GM12878 (cell line): ENCODE results near the gene VCAN. TPM values are rescaled to one million over a fixed set of nuclear protein-coding genes. Genes with fewer than 3 reads are reported as not detected.
A peak's percentile ranks its signal among the peaks of the same experiment; 100 is the strongest.

Experiments used
- ATAC-seq: fragments of 200-7000 bp; cut with Tn5 transposase; 3 replicates; pipeline ENCODE4 v1.9.1; 2020; ENCODE audit warnings: mild to moderate bottlenecking, moderate library complexity
- BruUV-seq: library from RNA; stranded (reverse); fragments of 400-500 nt; replicated peaks from 2 replicates; lab custom pipeline; 2021; lab: Mats Ljungman, UMichigan
- CTCF ChIA-PET: fragments of 300-600 bp; sonication (Branson Sonifier 250); formaldehyde crosslinking; extraction: SDS; loops from one replicate; lab custom pipeline; 2021; ENCODE audit warnings: inconsistent platforms; lab: Yijun Ruan, JAX
- POLR2A ChIA-PET: fragments of 350-600 bp; formaldehyde crosslinking; extraction: SDS; loops from one replicate; lab custom pipeline; 2021; ENCODE audit warnings: inconsistent platforms; lab: Charles Lee
- RAD21 ChIA-PET: fragments of 300-600 bp; sonication (Branson Sonifier 250); formaldehyde crosslinking; loops from one replicate; lab custom pipeline; 2023; ENCODE audit warnings: antibody characterized with exemption; ENCODE audit not compliant: unreplicated experiment; lab: Charles Lee
- SMC1A ChIA-PET: fragments of 300-600 bp; sonication (Branson Sonifier 250); formaldehyde crosslinking; loops from one replicate; lab custom pipeline; 2023; ENCODE audit not compliant: unreplicated experiment, uncharacterized antibody; lab: Charles Lee
- DNase-seq: peaks from one replicate; pipeline ENCODE4 v3.0.0-alpha.2; 2011; ENCODE audit warnings: low read depth, low spot score
- FAIRE-seq: peaks from 3 replicates; lab custom pipeline; 2011; peaks lifted over from hg19 to GRCh38; lab: Jason Lieb, UNC
- H2AFZ ChIP-seq: 2 replicates; pipeline ENCODE4 v1.6.0; 2011; ENCODE audit warnings: low read depth, low read length, control low read depth; ENCODE audit not compliant: control insufficient read depth
- H3K27ac ChIP-seq: 2 replicates; pipeline ENCODE4 v1.5.1; 2011; ENCODE audit warnings: control low read depth; ENCODE audit not compliant: control insufficient read depth, insufficient read depth
- H3K27me3 ChIP-seq, 2 experiments: replicated peaks in 1 of 2; 2 replicates each; pipeline versions ENCODE4 v1.6.0 to v1.6.1; 2011; ENCODE audit warnings: low read length in 1 of 2; ENCODE audit not compliant: control insufficient read depth in 2 of 2, insufficient read depth in 2 of 2
- H3K36me3 ChIP-seq, 2 experiments: 2 replicates each; pipeline ENCODE4 v1.5.1; 2011; ENCODE audit warnings: low read length in 1 of 2; ENCODE audit not compliant: control insufficient read depth in 2 of 2, insufficient read depth in 2 of 2
- H3K4me1 ChIP-seq: 2 replicates; pipeline ENCODE4 v1.6.1; 2011; ENCODE audit warnings: mild to moderate bottlenecking, low read length, moderate library complexity, mixed read lengths; ENCODE audit not compliant: control insufficient read depth, insufficient read depth
- H3K4me2 ChIP-seq: 2 replicates; pipeline ENCODE4 v1.6.0; 2011; ENCODE audit warnings: control low read depth; ENCODE audit not compliant: control insufficient read depth, insufficient read depth
- H3K4me3 ChIP-seq: fragments of 200-600 bp; sonication (generic); 2 replicates; pipeline ENCODE4 v1.5.1; 2016
- H3K79me2 ChIP-seq: 2 replicates; pipeline ENCODE4 v1.6.0; 2011; ENCODE audit warnings: low read length; ENCODE audit not compliant: control insufficient read depth, insufficient read depth
- H3K9ac ChIP-seq: 2 replicates; pipeline ENCODE4 v1.8.0; 2011; ENCODE audit warnings: low read length, control low read depth, mixed read lengths; ENCODE audit not compliant: control insufficient read depth, insufficient read depth
- H3K9me3 ChIP-seq: replicated peaks from 3 replicates; pipeline ENCODE4 v1.5.1; 2011; ENCODE audit warnings: mild to moderate bottlenecking, low read length; ENCODE audit not compliant: control insufficient read depth, insufficient read depth
- H4K20me1 ChIP-seq: 2 replicates; pipeline ENCODE4 v1.6.0; 2011; ENCODE audit not compliant: control insufficient read depth, insufficient read depth
- ATF7 ChIP-seq: fragments of 450-650 bp; IDR thresholded peaks from 2 replicates; pipeline ENCODE4 v1.6.1; 2016; ENCODE audit warnings: low read depth, mild to moderate bottlenecking
- FOXK2 ChIP-seq: fragments of 450-650 bp; IDR thresholded peaks from 2 replicates; pipeline ENCODE4 v1.6.1; 2017; ENCODE audit warnings: mild to moderate bottlenecking, moderate library complexity
- SPI1 ChIP-seq: IDR thresholded peaks from 2 replicates; pipeline ENCODE4 v1.6.1; 2011; ENCODE audit warnings: low read depth, mild to moderate bottlenecking, low read length, moderate library complexity, borderline replicate concordance; ENCODE audit not compliant: insufficient read depth
- ZBED1 ChIP-seq: IDR thresholded peaks from 2 replicates; pipeline ENCODE4 v1.6.1; 2016; ENCODE audit warnings: borderline replicate concordance
- WGBS: methylation state at CpG from one replicate; pipeline ENCODE4 v1.1.6; 2016; ENCODE audit warnings: low lambda C conversion rate; ENCODE audit not compliant: insufficient replicate concordance, insufficient coverage; ENCODE audit errors: missing lambda C conversion rate; 5-methylcytosine and 5-hydroxymethylcytosine counted together
- in situ Hi-C: fragments of 300-500 bp; cut with MboI; formaldehyde crosslinking; loops from 9 replicates; pipeline ENCODE4 v1.14.3; 2018; ENCODE audit warnings: mixed read lengths
- intact Hi-C: fragments of 100-400 bp; cut with micrococcal nuclease; formaldehyde crosslinking; loops from one replicate; pipeline ENCODE4 v1.14.2; 2022; ENCODE audit not compliant: unreplicated experiment
- polyA plus RNA-seq, 11 experiments: library from polyadenylated mRNA; depleted of rRNA in 4 of 11; unstranded in 6 of 11; stranded (reverse) in 5 of 11; fragments of >200 nt; fragmentation: Nextera tagmentation in 4 of 11; fragmentation: Illumina TruSeq in 1 of 11; extraction: Ambion mirVana in 4 of 11; extraction: Trizol in 1 of 11; gene quantifications; 1 replicate in 1 of 11; 2 replicates in 10 of 11; pipeline versions ENCODE4 v1.2.1 to v1.2.3, GENCODE V29; 2011 to 2016; ENCODE audit warnings: inconsistent platforms in 2 of 11, missing spikeins in 2 of 11, low read depth in 1 of 11
- total RNA-seq, 4 experiments: library from RNA; depleted of rRNA in 3 of 4; stranded (reverse); fragments of >200 nt in 3 of 4; fragmentation: Illumina TruSeq in 1 of 4; extraction: Trizol in 1 of 4; gene quantifications; 2 replicates each; pipeline versions ENCODE4 v1.2.1 to v1.2.3, GENCODE V29; 2013 to 2021
- TF ChIP-seq, protein P1 (sequence below): fragments of 450-650 bp; IDR thresholded peaks from 2 replicates; pipeline ENCODE4 v1.6.1; 2017; ENCODE audit warnings: antibody characterized with exemption, mild to moderate bottlenecking, moderate library complexity

VCAN gene
- total and polyA plus RNA-seq, 10 of the 15 experiments (the other 5 are each of a cell fraction or from before 2014, with no cell fraction given) = 1.2 to 15.2 (median 4.5) TPM

DNA sequence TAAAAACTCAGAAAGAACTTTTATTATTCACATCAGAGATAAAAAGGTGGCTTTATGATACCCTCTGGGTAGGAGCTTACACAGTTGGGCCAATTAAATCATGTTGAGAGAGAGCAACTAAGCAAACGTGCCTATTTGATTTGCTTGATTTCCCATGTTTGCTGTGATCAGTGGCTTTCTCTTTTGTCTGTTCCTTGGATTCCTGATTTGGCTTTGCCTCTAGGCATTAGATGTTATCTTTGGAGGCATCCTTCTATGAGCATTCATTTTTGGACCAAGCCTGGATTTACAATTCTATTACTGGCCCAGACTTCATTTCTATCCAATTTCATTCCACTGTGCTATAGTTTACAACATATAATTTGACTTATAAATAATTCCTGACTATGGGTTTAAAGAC is 35.9 kb downstream of the VCAN start (continued):
- TF ChIP-seq, protein P1, sequence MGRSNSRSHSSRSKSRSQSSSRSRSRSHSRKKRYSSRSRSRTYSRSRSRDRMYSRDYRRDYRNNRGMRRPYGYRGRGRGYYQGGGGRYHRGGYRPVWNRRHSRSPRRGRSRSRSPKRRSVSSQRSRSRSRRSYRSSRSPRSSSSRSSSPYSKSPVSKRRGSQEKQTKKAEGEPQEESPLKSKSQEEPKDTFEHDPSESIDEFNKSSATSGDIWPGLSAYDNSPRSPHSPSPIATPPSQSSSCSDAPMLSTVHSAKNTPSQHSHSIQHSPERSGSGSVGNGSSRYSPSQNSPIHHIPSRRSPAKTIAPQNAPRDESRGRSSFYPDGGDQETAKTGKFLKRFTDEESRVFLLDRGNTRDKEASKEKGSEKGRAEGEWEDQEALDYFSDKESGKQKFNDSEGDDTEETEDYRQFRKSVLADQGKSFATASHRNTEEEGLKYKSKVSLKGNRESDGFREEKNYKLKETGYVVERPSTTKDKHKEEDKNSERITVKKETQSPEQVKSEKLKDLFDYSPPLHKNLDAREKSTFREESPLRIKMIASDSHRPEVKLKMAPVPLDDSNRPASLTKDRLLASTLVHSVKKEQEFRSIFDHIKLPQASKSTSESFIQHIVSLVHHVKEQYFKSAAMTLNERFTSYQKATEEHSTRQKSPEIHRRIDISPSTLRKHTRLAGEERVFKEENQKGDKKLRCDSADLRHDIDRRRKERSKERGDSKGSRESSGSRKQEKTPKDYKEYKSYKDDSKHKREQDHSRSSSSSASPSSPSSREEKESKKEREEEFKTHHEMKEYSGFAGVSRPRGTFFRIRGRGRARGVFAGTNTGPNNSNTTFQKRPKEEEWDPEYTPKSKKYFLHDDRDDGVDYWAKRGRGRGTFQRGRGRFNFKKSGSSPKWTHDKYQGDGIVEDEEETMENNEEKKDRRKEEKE = no peak
- TF ChIP-seq ZBED1 = no peak

DNA sequence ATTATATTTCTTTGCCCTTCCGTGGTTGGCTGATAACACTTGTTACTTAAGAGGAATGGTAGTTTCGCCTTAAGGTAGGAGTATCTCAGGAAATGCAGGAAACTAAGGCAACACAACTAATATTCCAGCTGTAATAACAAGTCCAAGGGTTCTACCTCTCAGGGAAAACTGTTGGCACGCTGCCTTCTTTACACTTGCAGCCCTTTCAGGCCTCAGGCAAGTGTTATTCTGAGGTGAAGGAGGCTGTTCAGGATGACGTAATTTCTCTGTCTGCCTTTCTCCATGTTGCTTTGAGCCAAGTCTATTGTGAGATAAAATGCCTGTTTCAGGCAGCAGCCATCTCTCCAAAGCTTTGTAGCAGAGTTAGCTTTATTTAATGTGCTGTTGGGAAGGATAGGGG is 38.0 kb downstream of the VCAN start:
- no peak overlapping the region for H3K9ac ChIP-seq
- H2AFZ ChIP-seq = no peak overlapping the region
- SMC1A ChIA-PET = interaction anchor here (1.2 kb wide), 1 partner anchor 53 kb away, joined by 3 read pairs; no protein-coding TSS in a partner anchor
- 45% methylated on average over 4 of the region's 4 CpGs for WGBS
- RAD21 ChIA-PET = interaction anchor here (1.0 to 1.6 kb wide), 2 partner anchors 27 to 868 kb away, joined by 3 to 4 read pairs; no protein-coding TSS in a partner anchor
- ATAC-seq = peak; percentile 36; the same call in 1 of the 3 replicates
- no peak for FAIRE-seq
- CTCF ChIA-PET = interaction anchor here (0.7 kb wide), 1 partner anchor 41 kb away, joined by 3 read pairs; no protein-coding TSS in a partner anchor
- intact Hi-C loops (no loop called here), in situ Hi-C loops (no loop called here)
- H4K20me1 ChIP-seq = no peaks in the 10 kb centered on the region
- POLR2A ChIA-PET = no interaction called here
- TF ChIP-seq ATF7 (peak; percentile 63), SPI1 (no peak), FOXK2 (no peak)
- TF ChIP-seq, all 136 proteins: peak for 1
- Histone ChIP-seq H3K79me2 (no peaks in the 10 kb centered on the region), H3K27ac (no peak overlapping the region), H3K27me3 (no peaks in the 10 kb centered on the region), H3K4me2 (no peak overlapping the region), H3K36me3 (no peaks in the 10 kb centered on the region), H3K9me3 (no peaks in the 10 kb centered on the region; the same call in 2 of the 3 replicates), H3K4me1 (no peaks in the 10 kb centered on the region), H3K4me3 (no peak overlapping the region)
- no TSS peak for BruUV-seq
- no peak for DNase-seq
